Neutrophil (primary cell): ENCODE measurements around the gene BEX3.
"Not testable (repeated sequence)": the region's sequence is repeated elsewhere in the genome, so short reads cannot be mapped to it uniquely, and the experiment has no call there.

Experiments
- H3K27ac ChIP-seq: fragments of 200-600 bp; sonication (generic); 2 replicates; pipeline ENCODE4 v1.5.1; 2016; ENCODE audit warnings: mild to moderate bottlenecking, moderate library complexity
- H3K27me3 ChIP-seq: fragments of 200-600 bp; sonication (generic); 2 replicates; pipeline ENCODE4 v1.6.0; 2016; ENCODE audit warnings: mild to moderate bottlenecking
- H3K36me3 ChIP-seq: fragments of 200-600 bp; sonication (generic); 2 replicates; pipeline ENCODE4 v1.5.1; 2017
- H3K4me1 ChIP-seq, 2 experiments: fragments of 200-600 bp in 1 of 2; sonication (generic) in 1 of 2; 1 replicate in 1 of 2; 2 replicates in 1 of 2; pipeline versions ENCODE4 v1.5.1 to v1.6.1; 2013 to 2016; ENCODE audit warnings: low read depth in 1 of 2, low read length in 1 of 2, mild to moderate bottlenecking in 1 of 2, moderate library complexity in 1 of 2; ENCODE audit not compliant: control insufficient read depth in 1 of 2, insufficient read depth in 1 of 2
- H3K4me3 ChIP-seq, 2 experiments: fragments of 200-600 bp in 1 of 2; sonication (generic) in 1 of 2; 1 replicate in 1 of 2; 2 replicates in 1 of 2; pipeline ENCODE4 v1.5.1; 2013 to 2016; ENCODE audit warnings: low read depth in 1 of 2, low read length in 1 of 2, mild to moderate bottlenecking in 1 of 2, moderate library complexity in 1 of 2
- H3K9me3 ChIP-seq: fragments of 200-600 bp; sonication (generic); 2 replicates; pipeline ENCODE4 v1.5.1; 2016
- CTCF ChIP-seq: fragments of 200-600 bp; sonication (generic); IDR thresholded peaks from 2 replicates; pipeline ENCODE4 v1.5.1; 2016; ENCODE audit warnings: antibody characterized with exemption

The BEX3 gene

GRCh38 chrX:103344606-103345005 lies 31.7 kb upstream of the BEX3 start:
- H3K36me3 ChIP-seq, result no peaks in the 10 kb centered on the region
- no peak overlapping the region for H3K4me3 ChIP-seq
- H3K4me1 ChIP-seq, result no peaks in the 10 kb centered on the region
- H3K27me3 ChIP-seq, result no peaks in the 10 kb centered on the region
- H3K27ac ChIP-seq, result no peak overlapping the region
- no peak for TF ChIP-seq CTCF
- H3K9me3 ChIP-seq, result no peaks in the 10 kb centered on the region

GRCh38 chrX:103347682-103348397 lies 28.5 kb upstream of the BEX3 start:
- TF ChIP-seq CTCF, result no peak
- H3K27me3 ChIP-seq, result no peaks in the 10 kb centered on the region
- no peaks in the 10 kb centered on the region for H3K9me3 ChIP-seq
- no peaks in the 10 kb centered on the region for H3K4me1 ChIP-seq
- no peaks in the 10 kb centered on the region for H3K36me3 ChIP-seq
- no peak overlapping the region for H3K27ac ChIP-seq
- H3K4me3 ChIP-seq, result no peak overlapping the region

DNA sequence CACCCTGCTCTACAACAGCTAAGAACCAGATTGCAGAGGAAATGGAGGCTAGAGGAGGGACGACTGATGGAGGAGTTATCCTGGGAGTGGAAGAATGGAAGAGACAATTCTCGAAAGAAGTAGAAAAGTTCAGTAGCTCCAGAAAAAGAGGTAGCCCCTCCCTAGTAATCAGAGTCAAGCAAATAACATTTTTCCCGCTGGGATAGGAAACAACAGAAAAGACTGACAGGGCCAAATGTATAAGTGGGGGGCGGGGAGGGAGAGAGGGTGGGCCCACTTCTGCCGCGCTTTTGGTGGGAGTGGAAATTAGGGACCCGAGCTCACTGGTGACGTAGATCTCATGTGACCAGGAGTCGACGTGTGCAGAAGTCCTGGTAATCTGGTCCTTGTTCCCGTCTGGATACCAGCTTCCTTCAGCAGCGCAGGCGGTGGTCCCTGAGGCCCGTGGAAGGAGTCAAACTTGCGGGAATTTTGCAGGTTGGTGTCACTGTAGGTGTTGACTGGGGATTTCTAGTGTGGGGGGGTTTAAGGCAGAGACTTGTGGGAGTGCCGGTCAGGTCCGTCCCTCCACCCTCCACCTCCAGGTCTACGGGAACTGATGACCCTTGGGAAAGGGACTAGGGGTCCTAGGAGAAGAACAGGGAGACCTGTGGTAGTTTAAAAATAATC lies 20.1 kb upstream of the BEX3 start, which contains the start of gene TCEAL9:
Gene TCEAL9, plus strand, starts transcription at position 377 of the 669 bp plus-strand sequence. CDS start 1,179 bp downstream, outside the sequence.
- H3K27ac ChIP-seq, result no peak within 1 kb of the TSS

GRCh38 chrX:103356858-103357257 lies 19.5 kb upstream of the BEX3 start:
- H3K27ac ChIP-seq, result no peak overlapping the region

More for the DNA sequence above, 20.1 kb upstream of the BEX3 start, which contains the start of gene TCEAL9:
- Histone ChIP-seq H3K36me3 (no peaks in the 10 kb centered on the region), H3K4me3 (peak within 1 kb of the TSS; percentile 34 to 35), H3K27me3 (no peaks in the 10 kb centered on the region), H3K4me1 (peaks cover 0 to 5% of the 10 kb centered on the region in 2 experiments), H3K9me3 (no peaks in the 10 kb centered on the region)
- no peak for TF ChIP-seq CTCF

DNA sequence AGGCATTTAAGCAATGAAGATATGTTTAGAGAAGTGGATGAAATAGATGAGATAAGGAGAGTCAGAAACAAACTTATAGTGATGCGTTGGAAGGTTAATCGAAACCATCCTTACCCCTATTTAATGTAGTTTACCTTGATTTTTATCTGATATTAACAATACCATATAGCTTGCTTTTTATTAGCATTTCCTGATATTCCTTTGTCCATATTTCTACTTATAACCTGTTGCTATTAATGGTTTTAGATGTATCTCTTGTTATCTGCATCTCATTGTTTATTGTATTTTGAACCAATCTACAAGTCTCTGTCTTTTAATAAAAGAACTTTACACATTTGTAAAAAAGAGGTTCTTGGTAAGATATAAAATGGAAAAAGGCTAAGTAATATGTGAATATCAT lies 18.5 kb upstream of the BEX3 start:
- H3K36me3 ChIP-seq, result no peaks in the 10 kb centered on the region
- no peaks in the 10 kb centered on the region for H3K27me3 ChIP-seq
- H3K4me3 ChIP-seq, result no peak overlapping the region
- no peak overlapping the region for H3K27ac ChIP-seq
- TF ChIP-seq CTCF, result no peak
- H3K4me1 ChIP-seq, result peaks cover 0 to 5% of the 10 kb centered on the region in 2 experiments
- no peaks in the 10 kb centered on the region for H3K9me3 ChIP-seq

More at GRCh38 chrX:103356858-103357257, 19.5 kb upstream of the BEX3 start:
- TF ChIP-seq CTCF, result no peak
- H3K4me3 ChIP-seq, result peak overlapping the region in 1 of 2 experiments; percentile 35
- no peaks in the 10 kb centered on the region for H3K36me3 ChIP-seq
- no peaks in the 10 kb centered on the region for H3K9me3 ChIP-seq
- H3K4me1 ChIP-seq, result peaks cover 0 to 5% of the 10 kb centered on the region in 2 experiments
- no peaks in the 10 kb centered on the region for H3K27me3 ChIP-seq

DNA sequence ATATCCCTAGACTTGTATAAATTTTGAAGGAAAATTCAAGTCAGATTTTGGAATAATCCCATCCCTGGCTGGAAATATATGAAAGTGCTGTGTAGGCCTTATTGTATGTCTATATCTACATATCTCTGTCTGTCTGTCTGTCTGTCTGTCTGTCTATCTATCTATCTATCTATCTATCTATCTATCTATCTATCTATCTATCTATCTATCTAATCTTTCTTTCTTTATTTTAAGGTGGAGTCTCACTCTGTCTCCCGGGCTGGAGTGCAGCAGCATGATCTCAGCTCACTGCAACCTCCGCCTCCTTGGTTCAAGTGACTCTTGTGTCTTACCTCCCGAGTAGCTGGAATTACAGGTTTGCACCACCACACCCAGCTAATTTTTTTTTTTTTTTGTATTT lies 16.7 kb upstream of the BEX3 start:
- H3K36me3 ChIP-seq, H3K27ac ChIP-seq, H3K4me1 ChIP-seq, H3K27me3 ChIP-seq, H3K4me3 ChIP-seq, H3K9me3 ChIP-seq: not testable (repeated sequence)
